Tibial artery (tissue), 4 donors: ENCODE results near the gene SRMS.

ENCODE experiments used
- DNase-seq, 2 donors: peaks; one replicate each; pipeline ENCODE4 v3.0.0-alpha.2; 2019
- H3K27ac ChIP-seq, 2 donors: fragments of 200-600 bp; sonication (generic) in 1 of 2; 1 replicate in 1 of 2; 2 replicates in 1 of 2; pipeline ENCODE4 v1.5.1; 2018 to 2019; ENCODE audit warnings: mild to moderate bottlenecking in 1 of 2
- H3K27me3 ChIP-seq, 2 donors: fragments of 200-600 bp; sonication (generic) in 1 of 2; one replicate each; pipeline versions ENCODE4 v1.5.1 to v1.6.0; 2016 to 2019
- H3K36me3 ChIP-seq, 3 donors: fragments of 200-600 bp; sonication (generic) in 2 of 3; one replicate each; pipeline ENCODE4 v1.5.1; 2016 to 2019; ENCODE audit warnings: mild to moderate bottlenecking in 2 of 3
- H3K4me1 ChIP-seq, 4 donors: fragments of 200-600 bp; sonication (generic) in 2 of 4; 1 replicate in 3 of 4; 2 replicates in 1 of 4; pipeline ENCODE4 v1.5.1; 2016 to 2019
- H3K4me3 ChIP-seq, 2 donors: fragments of 200-600 bp; sonication (generic) in 1 of 2; 1 replicate in 1 of 2; 2 replicates in 1 of 2; pipeline ENCODE4 v1.5.1; 2018 to 2019; ENCODE audit warnings: mild to moderate bottlenecking in 2 of 2
- H3K9me3 ChIP-seq, 3 donors: fragments of 200-600 bp; sonication (generic) in 1 of 3; one replicate each; pipeline ENCODE4 v1.5.1; 2016 to 2019
- intact Hi-C: fragments of 100-400 bp; cut with DNase I; formaldehyde crosslinking; loops from one replicate; pipeline ENCODE4 v1.15.0; 2023; ENCODE audit warnings: low total_unique reads
- TF ChIP-seq, protein P1 (sequence below), 2 experiments: fragments of 200-600 bp in 1 of 2; fragments of 450-650 bp in 1 of 2; IDR thresholded peaks; one replicate each; pipeline ENCODE4 v1.5.1; 2017 to 2019; ENCODE audit warnings: antibody characterized with exemption in 2 of 2, mild to moderate bottlenecking in 1 of 2, moderate library complexity in 1 of 2

Gene SRMS

DNA sequence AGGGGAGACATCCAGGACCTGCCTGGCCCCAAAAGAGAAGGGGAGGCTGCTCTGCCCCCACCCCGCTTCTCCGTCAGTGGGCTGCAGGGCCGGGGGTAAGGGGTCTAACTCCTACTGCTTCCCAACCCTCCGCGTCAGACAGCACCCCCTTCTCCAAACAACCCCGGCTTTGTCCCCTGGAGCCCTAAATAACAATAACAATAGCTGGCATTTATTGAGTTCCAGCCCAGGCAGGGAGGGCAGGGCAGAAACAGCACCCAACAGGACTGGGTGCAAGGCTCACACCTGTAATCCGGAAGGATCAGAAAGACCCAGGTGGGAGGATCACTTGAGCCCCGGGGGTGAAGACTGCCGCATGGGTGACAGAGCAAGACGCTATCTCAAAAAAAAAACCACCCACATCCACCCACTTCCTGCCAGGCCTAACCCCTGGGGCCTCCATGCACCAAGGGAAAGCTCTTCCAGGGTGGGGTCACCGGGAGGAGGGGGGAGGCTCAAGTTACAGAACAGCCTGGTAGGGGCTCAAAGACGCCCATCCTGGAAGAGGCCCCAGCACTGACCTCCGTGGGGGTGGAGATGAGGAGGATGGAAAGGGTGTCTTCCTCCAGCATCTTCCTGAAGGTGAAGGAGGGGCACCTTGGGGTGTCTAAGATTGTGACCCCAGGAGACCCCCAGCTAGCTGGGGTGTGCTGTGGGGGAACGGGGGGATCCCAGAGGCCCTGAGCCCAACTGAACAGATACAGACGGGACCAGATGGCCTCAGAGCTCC lies 5.1 kb upstream of the SRMS start:
- Histone ChIP-seq H3K27me3 (peaks cover 0 to 59% of the 10 kb centered on the region in 2 donors), H3K4me3 (no peak overlapping the region), H3K9me3 (no peaks in the 10 kb centered on the region), H3K27ac (no peak overlapping the region), H3K36me3 (no peaks in the 10 kb centered on the region), H3K4me1 (peaks cover 0 to 15% (median 9%) of the 10 kb centered on the region in 4 donors)
- TF ChIP-seq, protein P1, sequence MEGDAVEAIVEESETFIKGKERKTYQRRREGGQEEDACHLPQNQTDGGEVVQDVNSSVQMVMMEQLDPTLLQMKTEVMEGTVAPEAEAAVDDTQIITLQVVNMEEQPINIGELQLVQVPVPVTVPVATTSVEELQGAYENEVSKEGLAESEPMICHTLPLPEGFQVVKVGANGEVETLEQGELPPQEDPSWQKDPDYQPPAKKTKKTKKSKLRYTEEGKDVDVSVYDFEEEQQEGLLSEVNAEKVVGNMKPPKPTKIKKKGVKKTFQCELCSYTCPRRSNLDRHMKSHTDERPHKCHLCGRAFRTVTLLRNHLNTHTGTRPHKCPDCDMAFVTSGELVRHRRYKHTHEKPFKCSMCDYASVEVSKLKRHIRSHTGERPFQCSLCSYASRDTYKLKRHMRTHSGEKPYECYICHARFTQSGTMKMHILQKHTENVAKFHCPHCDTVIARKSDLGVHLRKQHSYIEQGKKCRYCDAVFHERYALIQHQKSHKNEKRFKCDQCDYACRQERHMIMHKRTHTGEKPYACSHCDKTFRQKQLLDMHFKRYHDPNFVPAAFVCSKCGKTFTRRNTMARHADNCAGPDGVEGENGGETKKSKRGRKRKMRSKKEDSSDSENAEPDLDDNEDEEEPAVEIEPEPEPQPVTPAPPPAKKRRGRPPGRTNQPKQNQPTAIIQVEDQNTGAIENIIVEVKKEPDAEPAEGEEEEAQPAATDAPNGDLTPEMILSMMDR (IDR thresholded peaks at IDR 0.05), result no peak
- DNase-seq, result no peak
- intact Hi-C loops, result no loop called here

GRCh38 chr20:63551068-63551467 lies 3.5 kb upstream of the SRMS start:
- Histone ChIP-seq H3K4me3 (no peak overlapping the region), H3K4me1 (peaks cover 0 to 19% (median 9%) of the 10 kb centered on the region in 4 donors), H3K9me3 (no peaks in the 10 kb centered on the region), H3K27ac (no peak overlapping the region), H3K36me3 (no peaks in the 10 kb centered on the region), H3K27me3 (peaks cover 0 to 75% of the 10 kb centered on the region in 2 donors)
- intact Hi-C loops, result no loop called here
- DNase-seq, result no peak
- TF ChIP-seq, protein P1 (IDR thresholded peaks at IDR 0.05), result no peak

GRCh38 chr20:63549679-63550282 lies 2.2 kb upstream of the SRMS start:
- Histone ChIP-seq H3K27me3 (peaks cover 0 to 84% of the 10 kb centered on the region in 2 donors), H3K9me3 (no peaks in the 10 kb centered on the region), H3K4me3 (no peak overlapping the region), H3K4me1 (peaks cover 0 to 19% (median 9%) of the 10 kb centered on the region in 4 donors), H3K36me3 (no peaks in the 10 kb centered on the region), H3K27ac (no peak overlapping the region)
- intact Hi-C loops, result loop anchor here (5.0 kb wide), 1 partner anchor 238 kb away; no protein-coding TSS in a partner anchor
- TF ChIP-seq, protein P1 (IDR thresholded peaks at IDR 0.05), result no peak
- DNase-seq, result no peak

- Histone ChIP-seq H3K9me3 (no peaks in the 10 kb centered on the region), H3K36me3 (no peaks in the 10 kb centered on the region), H3K27me3 (peaks cover 0 to 86% of the 10 kb centered on the region in 2 donors), H3K4me3 (no peak overlapping the region), H3K27ac (no peak overlapping the region), H3K4me1 (peaks cover 0 to 14% (median 6%) of the 10 kb centered on the region in 4 donors)
- DNase-seq, result no peak
- TF ChIP-seq, protein P1 (IDR thresholded peaks at IDR 0.05), result no peak
- intact Hi-C loops, result loop anchor here (5.0 kb wide), 1 partner anchor 238 kb away; no protein-coding TSS in a partner anchor
These were observed 1.5 kb upstream of the SRMS start for GRCh38 chr20:63549019-63549418.

DNA sequence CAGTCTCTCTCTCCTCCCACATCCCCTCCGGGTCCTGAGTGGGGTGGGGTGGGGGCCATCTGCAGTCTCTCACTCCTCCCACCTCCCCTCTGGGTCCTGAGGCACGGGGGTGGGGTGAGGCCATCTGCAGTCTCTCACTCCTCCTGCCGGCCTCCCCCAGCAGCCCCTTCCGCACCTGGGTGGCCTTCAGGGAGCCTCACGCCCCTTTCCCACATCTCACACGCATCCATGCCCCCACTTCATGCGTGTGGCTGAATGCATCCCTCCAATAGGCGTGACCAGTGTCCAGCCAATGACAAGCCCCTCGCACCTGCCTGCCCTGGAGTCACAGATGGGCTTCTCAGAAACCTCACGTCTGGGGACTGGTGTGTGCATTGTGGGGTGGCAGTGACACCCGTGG lies 993 bp upstream of the SRMS start:
- no peaks in the 10 kb centered on the region for H3K9me3 ChIP-seq
- no peak overlapping the region for H3K4me3 ChIP-seq
- intact Hi-C loops, result loop anchor here (5.0 kb wide), 1 partner anchor 239 kb away; no protein-coding TSS in a partner anchor
- H3K36me3 ChIP-seq, result no peaks in the 10 kb centered on the region
- peaks cover 0 to 9% (median 2%) of the 10 kb centered on the region in 4 donors for H3K4me1 ChIP-seq
- peaks cover 0 to 83% of the 10 kb centered on the region in 2 donors for H3K27me3 ChIP-seq
- TF ChIP-seq, protein P1 (IDR thresholded peaks at IDR 0.05), result no peak
- no peak overlapping the region for H3K27ac ChIP-seq
- no peak for DNase-seq
